ENCODE data around the gene ZFX. TPM values are rescaled to one million over a fixed set of nuclear protein-coding genes. Genes with fewer than 3 reads are reported as not detected.

The ZFX gene
- total and polyA plus RNA-seq, 10 of the 15 experiments (the other 5 are each of a cell fraction or from before 2014, with no cell fraction given) = 6.8 to 40.9 (median 24.6) TPM

GRCh38 chrX:24110069-24110468 is 39.5 kb upstream of the ZFX start:
- TF ChIP-seq ATF2 (IDR thresholded peaks at IDR 0.05; ENCODE audit: low read length) = no peak
- TF ChIP-seq STAT1 (conservative IDR thresholded peaks at IDR 0.05) = no peak
- no peak for TF ChIP-seq EZH2 (IDR thresholded peaks at IDR 0.05; ENCODE audit: borderline replicate concordance, control insufficient read depth, low read depth, low read length)
- no peak for TF ChIP-seq POLR2AphosphoS5 (IDR thresholded peaks at IDR 0.05; ENCODE audit: low read length)
- TF ChIP-seq, protein P1, sequence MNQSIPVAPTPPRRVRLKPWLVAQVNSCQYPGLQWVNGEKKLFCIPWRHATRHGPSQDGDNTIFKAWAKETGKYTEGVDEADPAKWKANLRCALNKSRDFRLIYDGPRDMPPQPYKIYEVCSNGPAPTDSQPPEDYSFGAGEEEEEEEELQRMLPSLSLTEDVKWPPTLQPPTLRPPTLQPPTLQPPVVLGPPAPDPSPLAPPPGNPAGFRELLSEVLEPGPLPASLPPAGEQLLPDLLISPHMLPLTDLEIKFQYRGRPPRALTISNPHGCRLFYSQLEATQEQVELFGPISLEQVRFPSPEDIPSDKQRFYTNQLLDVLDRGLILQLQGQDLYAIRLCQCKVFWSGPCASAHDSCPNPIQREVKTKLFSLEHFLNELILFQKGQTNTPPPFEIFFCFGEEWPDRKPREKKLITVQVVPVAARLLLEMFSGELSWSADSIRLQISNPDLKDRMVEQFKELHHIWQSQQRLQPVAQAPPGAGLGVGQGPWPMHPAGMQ (IDR thresholded peaks at IDR 0.05; ENCODE audit: borderline replicate concordance) = no peak
- TF ChIP-seq ZNF207 (IDR thresholded peaks at IDR 0.05; ENCODE audit: borderline replicate concordance) = no peak
- no peak for TF ChIP-seq IRF4 (IDR thresholded peaks at IDR 0.05; ENCODE audit: low read depth, low read length)
- TF ChIP-seq SP1 (IDR thresholded peaks at IDR 0.05; ENCODE audit: low read depth, low read length) = no peak
- TF ChIP-seq NBN (IDR thresholded peaks at IDR 0.05) = no peak
- TF ChIP-seq, protein P2, sequence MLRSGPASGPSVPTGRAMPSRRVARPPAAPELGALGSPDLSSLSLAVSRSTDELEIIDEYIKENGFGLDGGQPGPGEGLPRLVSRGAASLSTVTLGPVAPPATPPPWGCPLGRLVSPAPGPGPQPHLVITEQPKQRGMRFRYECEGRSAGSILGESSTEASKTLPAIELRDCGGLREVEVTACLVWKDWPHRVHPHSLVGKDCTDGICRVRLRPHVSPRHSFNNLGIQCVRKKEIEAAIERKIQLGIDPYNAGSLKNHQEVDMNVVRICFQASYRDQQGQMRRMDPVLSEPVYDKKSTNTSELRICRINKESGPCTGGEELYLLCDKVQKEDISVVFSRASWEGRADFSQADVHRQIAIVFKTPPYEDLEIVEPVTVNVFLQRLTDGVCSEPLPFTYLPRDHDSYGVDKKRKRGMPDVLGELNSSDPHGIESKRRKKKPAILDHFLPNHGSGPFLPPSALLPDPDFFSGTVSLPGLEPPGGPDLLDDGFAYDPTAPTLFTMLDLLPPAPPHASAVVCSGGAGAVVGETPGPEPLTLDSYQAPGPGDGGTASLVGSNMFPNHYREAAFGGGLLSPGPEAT (IDR thresholded peaks at IDR 0.05; ENCODE audit: low read depth) = no peak
- no peak for TF ChIP-seq RFX5 (IDR thresholded peaks at IDR 0.05; ENCODE audit: low read depth, low read length)
- no peak for TF ChIP-seq ZNF592 (IDR thresholded peaks at IDR 0.05)
- TF ChIP-seq, protein P3, sequence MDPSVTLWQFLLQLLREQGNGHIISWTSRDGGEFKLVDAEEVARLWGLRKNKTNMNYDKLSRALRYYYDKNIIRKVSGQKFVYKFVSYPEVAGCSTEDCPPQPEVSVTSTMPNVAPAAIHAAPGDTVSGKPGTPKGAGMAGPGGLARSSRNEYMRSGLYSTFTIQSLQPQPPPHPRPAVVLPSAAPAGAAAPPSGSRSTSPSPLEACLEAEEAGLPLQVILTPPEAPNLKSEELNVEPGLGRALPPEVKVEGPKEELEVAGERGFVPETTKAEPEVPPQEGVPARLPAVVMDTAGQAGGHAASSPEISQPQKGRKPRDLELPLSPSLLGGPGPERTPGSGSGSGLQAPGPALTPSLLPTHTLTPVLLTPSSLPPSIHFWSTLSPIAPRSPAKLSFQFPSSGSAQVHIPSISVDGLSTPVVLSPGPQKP (IDR thresholded peaks at IDR 0.05; ENCODE audit: low read depth, low read length) = no peak
- no peak for TF ChIP-seq SREBF2 (IDR thresholded peaks at IDR 0.05; ENCODE audit: low read length)
- no peak for ATAC-seq
- Histone ChIP-seq H3K36me3 (ENCODE audit: control insufficient read depth in 2 of 2, insufficient read depth in 2 of 2, low read length in 1 of 2) (no peaks in the 10 kb centered on the region), H3K4me1 (ENCODE audit: control insufficient read depth, insufficient read depth, low read length) (no peaks in the 10 kb centered on the region), H3K4me2 (ENCODE audit: control insufficient read depth, insufficient read depth) (no peak overlapping the region), H3K27me3 (replicated peaks in 1 of 2; ENCODE audit: control insufficient read depth in 2 of 2, insufficient read depth in 2 of 2, low read length in 1 of 2) (no peaks in the 10 kb centered on the region), H4K20me1 (ENCODE audit: control insufficient read depth, insufficient read depth) (no peaks in the 10 kb centered on the region), H2AFZ (ENCODE audit: control insufficient read depth, low read depth, low read length) (no peak overlapping the region), H3K27ac (ENCODE audit: control insufficient read depth, insufficient read depth) (no peak overlapping the region), H3K9ac (ENCODE audit: control insufficient read depth, insufficient read depth, low read length) (no peak overlapping the region), H3K4me3 (no peak overlapping the region), H3K9me3 (replicated peaks; ENCODE audit: control insufficient read depth, insufficient read depth, low read length) (no peaks in the 10 kb centered on the region), H3K79me2 (ENCODE audit: control insufficient read depth, insufficient read depth, low read length) (no peaks in the 10 kb centered on the region)
- RAD21 ChIA-PET (ENCODE audit: unreplicated experiment) = no interaction called here
- no TSS peak for BruUV-seq (replicated peaks)
- intact Hi-C loops (cut with micrococcal nuclease; ENCODE audit: unreplicated experiment) (no loop called here), in situ Hi-C loops (cut with MboI) (no loop called here)
- WGBS (ENCODE audit: insufficient coverage, insufficient replicate concordance, low lambda C conversion rate, missing lambda C conversion rate) = 70% methylated on average over 2 of the region's 2 CpGs
- CTCF ChIA-PET = no interaction called here
- no peak for FAIRE-seq
- SMC1A ChIA-PET (ENCODE audit: uncharacterized antibody, unreplicated experiment) = no interaction called here
- DNase-seq (ENCODE audit: low read depth, low spot score) = no peak
- POLR2A ChIA-PET = no interaction called here
